ENCODE data around the gene HTATIP2.

DNA sequence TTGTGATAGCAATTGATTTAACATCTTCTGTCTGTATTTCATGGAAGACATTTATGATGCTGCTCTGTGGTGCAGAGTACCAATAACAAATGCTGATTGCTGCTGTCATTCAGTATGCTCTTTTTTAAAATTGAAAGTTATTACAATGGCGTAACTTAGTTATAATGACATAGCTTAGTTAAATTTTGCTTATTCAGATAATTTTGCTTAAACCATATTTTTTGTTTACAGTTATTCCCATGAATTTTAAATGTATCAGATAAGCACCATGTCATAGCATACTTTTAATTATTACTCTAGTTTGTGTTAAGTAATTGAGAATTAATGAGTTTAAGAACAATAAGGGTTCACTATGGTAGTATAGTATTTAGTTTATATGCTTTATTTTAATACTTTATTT, 39.5 kb downstream of the HTATIP2 start:
- TF ChIP-seq, protein P1, sequence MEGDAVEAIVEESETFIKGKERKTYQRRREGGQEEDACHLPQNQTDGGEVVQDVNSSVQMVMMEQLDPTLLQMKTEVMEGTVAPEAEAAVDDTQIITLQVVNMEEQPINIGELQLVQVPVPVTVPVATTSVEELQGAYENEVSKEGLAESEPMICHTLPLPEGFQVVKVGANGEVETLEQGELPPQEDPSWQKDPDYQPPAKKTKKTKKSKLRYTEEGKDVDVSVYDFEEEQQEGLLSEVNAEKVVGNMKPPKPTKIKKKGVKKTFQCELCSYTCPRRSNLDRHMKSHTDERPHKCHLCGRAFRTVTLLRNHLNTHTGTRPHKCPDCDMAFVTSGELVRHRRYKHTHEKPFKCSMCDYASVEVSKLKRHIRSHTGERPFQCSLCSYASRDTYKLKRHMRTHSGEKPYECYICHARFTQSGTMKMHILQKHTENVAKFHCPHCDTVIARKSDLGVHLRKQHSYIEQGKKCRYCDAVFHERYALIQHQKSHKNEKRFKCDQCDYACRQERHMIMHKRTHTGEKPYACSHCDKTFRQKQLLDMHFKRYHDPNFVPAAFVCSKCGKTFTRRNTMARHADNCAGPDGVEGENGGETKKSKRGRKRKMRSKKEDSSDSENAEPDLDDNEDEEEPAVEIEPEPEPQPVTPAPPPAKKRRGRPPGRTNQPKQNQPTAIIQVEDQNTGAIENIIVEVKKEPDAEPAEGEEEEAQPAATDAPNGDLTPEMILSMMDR (IDR thresholded peaks at IDR 0.05; ENCODE audit: insufficient read depth, low read depth, low read length), result no peak
- TF ChIP-seq EZH2 (IDR thresholded peaks at IDR 0.05; ENCODE audit: insufficient read depth, low read length), result no peak

Measured in astrocyte (in vitro differentiated cells and primary cell).